HepG2 (cell line): Measurements from ENCODE around the gene HEXIM1. TPM values are rescaled to one million over a fixed set of nuclear protein-coding genes. Genes with fewer than 3 reads are reported as not detected.

Source experiments
- ATRX ChIP-seq: sonication (generic); formaldehyde crosslinking; IDR thresholded peaks from 2 replicates; pipeline ENCODE4 v1.4.0; 2020; ENCODE audit warnings: missing genetic modification reagents, borderline replicate concordance
- DZIP1 ChIP-seq: sonication (generic); formaldehyde crosslinking; IDR thresholded peaks from 2 replicates; pipeline ENCODE4 v1.5.0; 2020; ENCODE audit warnings: mild to moderate bottlenecking, missing genetic modification reagents
- HOXD1 ChIP-seq: sonication (generic); formaldehyde crosslinking; IDR thresholded peaks from 2 replicates; pipeline ENCODE4 v1.5.0; 2020; ENCODE audit warnings: missing genetic modification reagents
- MEIS1 ChIP-seq: sonication (generic); formaldehyde crosslinking; IDR thresholded peaks from 2 replicates; pipeline ENCODE4 v1.9.0; 2021; ENCODE audit warnings: mild to moderate bottlenecking, missing genetic modification reagents, moderate library complexity, borderline replicate concordance
- NFAT5 ChIP-seq: sonication (generic); formaldehyde crosslinking; IDR thresholded peaks from 2 replicates; pipeline ENCODE4 v1.4.0; 2020; ENCODE audit warnings: missing genetic modification reagents
- SP5 ChIP-seq: IDR thresholded peaks from 2 replicates; pipeline ENCODE4 v1.6.1; 2016; ENCODE audit warnings: low read depth, borderline replicate concordance
- TMF1 ChIP-seq: sonication (generic); formaldehyde crosslinking; IDR thresholded peaks from 2 replicates; pipeline ENCODE4 v1.8.1; 2022; ENCODE audit warnings: low read depth, missing genetic modification reagents
- ZBTB37 ChIP-seq: sonication (generic); formaldehyde crosslinking; IDR thresholded peaks from 2 replicates; pipeline ENCODE4 v1.4.0; 2020; ENCODE audit warnings: mild to moderate bottlenecking, missing genetic modification reagents
- ZBTB4 ChIP-seq: sonication (generic); formaldehyde crosslinking; IDR thresholded peaks from 2 replicates; pipeline ENCODE4 v1.4.0; 2020; ENCODE audit warnings: missing genetic modification reagents, mild to moderate bottlenecking, borderline replicate concordance
- ZFP90 ChIP-seq: sonication (generic); formaldehyde crosslinking; IDR thresholded peaks from 2 replicates; pipeline ENCODE4 v1.8.0; 2022; ENCODE audit warnings: missing genetic modification reagents, mild to moderate bottlenecking, inconsistent platforms, borderline replicate concordance
- ZNF274 ChIP-seq: sonication (generic); formaldehyde crosslinking; IDR thresholded peaks from 2 replicates; pipeline ENCODE4 v1.5.1; 2020; ENCODE audit warnings: mild to moderate bottlenecking, missing genetic modification reagents
- ZNF768 ChIP-seq: sonication (generic); formaldehyde crosslinking; IDR thresholded peaks from 2 replicates; pipeline ENCODE4 v1.4.0; 2020; ENCODE audit warnings: missing genetic modification reagents
- polyA plus RNA-seq, 8 experiments: library from polyadenylated mRNA; depleted of rRNA in 3 of 8; stranded (reverse) in 7 of 8; unstranded in 1 of 8; fragments of >200 nt; fragmentation: Illumina TruSeq in 4 of 8; extraction: Trizol in 4 of 8; gene quantifications; 2 replicates each; pipeline versions ENCODE4 v1.2.1 to v1.2.3, GENCODE V29; 2011 to 2016; ENCODE audit warnings: low read depth in 4 of 8, missing spikeins in 1 of 8, mixed read lengths in 1 of 8; ENCODE audit not compliant: insufficient read depth in 1 of 8
- total RNA-seq, 5 experiments: library from RNA; depleted of rRNA; stranded (reverse); fragments of >200 nt; fragmentation: Illumina TruSeq; extraction: Trizol; gene quantifications; 2 replicates each; pipeline ENCODE4 v1.2.3, GENCODE V29; 2016; ENCODE audit warnings: low read depth in 1 of 5

HEXIM1 gene
- total and polyA plus RNA-seq, 2 of the 13 experiments (the other 11 are each of a cell fraction or from before 2014, with no cell fraction given) = 10.5 to 16.6 TPM

GRCh38 chr17:45197555-45198334, 49.5 kb downstream of the HEXIM1 start (continued):
- peak; percentile 83 for TF ChIP-seq ZNF768 (CRISPR knock-in tag)
- TF ChIP-seq MEIS1 (CRISPR knock-in tag) = peak; percentile 84; the same call in 1 of the 2 replicates
- TF ChIP-seq ZNF274 (CRISPR knock-in tag) = 0 out of 2 replicates have a peak, but pooled peaks have one; percentile 67
- peak; percentile 90 for TF ChIP-seq ZBTB37 (CRISPR knock-in tag)
- peak; percentile 85; the same call in 1 of the 2 replicates for TF ChIP-seq DZIP1
- no peak for TF ChIP-seq ATRX (CRISPR knock-in tag)
- TF ChIP-seq SP5 (CRISPR knock-in tag) = peak; percentile 23; the same call in 1 of the 2 replicates
- 0 out of 2 replicates have a peak, but pooled peaks have one; percentile 40 for TF ChIP-seq NFAT5
- peak; percentile 86; the same call in 1 of the 2 replicates for TF ChIP-seq ZBTB4 (CRISPR knock-in tag)
- no peak for TF ChIP-seq HOXD1 (CRISPR knock-in tag)
- TF ChIP-seq ZFP90 (CRISPR knock-in tag) = peak; percentile 68; the same call in 1 of the 2 replicates
- peak; percentile 39; the same call in 1 of the 2 replicates for TF ChIP-seq TMF1 (CRISPR knock-in tag)
